IMR-90 (cell line): ENCODE measurements around the gene CDC73. TPM values are rescaled to one million over a fixed set of nuclear protein-coding genes. Genes with fewer than 3 reads are reported as not detected.

Experiments used
- ATAC-seq: fragments of 200-7000 bp; cut with Tn5 transposase; 2 replicates; pipeline ENCODE4 v1.9.1; 2020; ENCODE audit warnings: low read depth, mild to moderate bottlenecking, moderate library complexity
- BruUV-seq: library from RNA; stranded (reverse); fragments of 400-500 nt; replicated peaks from 2 replicates; lab custom pipeline; 2021; lab: Mats Ljungman, UMichigan
- CTCF ChIA-PET: fragments of 300-600 bp; formaldehyde crosslinking; extraction: SDS; loops from one replicate; lab custom pipeline; 2021; ENCODE audit warnings: antibody characterized with exemption; lab: Yijun Ruan, JAX
- POLR2A ChIA-PET: fragments of 300-600 bp; sonication (Branson Sonifier 250); formaldehyde crosslinking; loops from one replicate; lab custom pipeline; 2022; ENCODE audit warnings: antibody characterized with exemption; ENCODE audit not compliant: unreplicated experiment; lab: Charles Lee
- DNase-seq: peaks from one replicate; pipeline ENCODE4 v3.0.0; 2013
- H2AFZ ChIP-seq: replicated peaks from 2 replicates; pipeline ENCODE3; 2013; ENCODE audit warnings: low read length, mild to moderate bottlenecking; ENCODE audit not compliant: poor library complexity
- H2AK5ac ChIP-seq: 2 replicates; pipeline ENCODE4 v1.6.1; 2013; ENCODE audit warnings: low read depth, low read length, inconsistent platforms
- H2AK9ac ChIP-seq: replicated peaks from 2 replicates; pipeline ENCODE3; 2013; ENCODE audit warnings: mild to moderate bottlenecking, low read depth, low read length, moderate library complexity; ENCODE audit not compliant: poor library complexity
- H2BK120ac ChIP-seq: 2 replicates; pipeline ENCODE4 v1.6.1; 2013; ENCODE audit warnings: low read depth, low read length, inconsistent platforms
- H2BK15ac ChIP-seq: 3 replicates; pipeline ENCODE4 v1.6.1; 2013; ENCODE audit warnings: low read depth, low read length, inconsistent platforms
- H2BK20ac ChIP-seq: 2 replicates; pipeline ENCODE4 v1.6.1; 2013; ENCODE audit warnings: low read depth, mild to moderate bottlenecking, inconsistent platforms, low read length, moderate library complexity
- H2BK5ac ChIP-seq: 2 replicates; pipeline ENCODE4 v1.6.1; 2013; ENCODE audit warnings: mild to moderate bottlenecking, low read depth, low read length, inconsistent platforms; ENCODE audit not compliant: poor library complexity, severe bottlenecking
- H3K14ac ChIP-seq: replicated peaks from 2 replicates; pipeline ENCODE4 v1.6.1; 2013; ENCODE audit warnings: low read depth, low read length, inconsistent platforms
- H3K18ac ChIP-seq: 2 replicates; pipeline ENCODE4 v1.6.1; 2013; ENCODE audit warnings: low read depth, low read length, control low read depth
- H3K23ac ChIP-seq: 2 replicates; pipeline ENCODE4 v1.6.1; 2013; ENCODE audit warnings: low read depth, low read length, inconsistent platforms
- H3K27ac ChIP-seq: 2 replicates; pipeline ENCODE4 v1.5.1; 2013; ENCODE audit warnings: mild to moderate bottlenecking, control low read depth, low read length; ENCODE audit not compliant: insufficient read depth
- H3K27me3 ChIP-seq: 2 replicates; pipeline ENCODE4 v1.6.1; 2013; ENCODE audit warnings: low read length; ENCODE audit not compliant: control insufficient read depth, insufficient read depth
- H3K36me3 ChIP-seq: 2 replicates; pipeline ENCODE4 v1.6.1; 2013; ENCODE audit warnings: low read length, mixed read lengths; ENCODE audit not compliant: control insufficient read depth, insufficient read depth
- H3K4ac ChIP-seq: 2 replicates; pipeline ENCODE4 v1.6.1; 2013; ENCODE audit warnings: low read depth, low read length, inconsistent platforms
- H3K4me1 ChIP-seq: 2 replicates; pipeline ENCODE4 v1.6.1; 2013; ENCODE audit warnings: low read length, mixed read lengths; ENCODE audit not compliant: control insufficient read depth, insufficient read depth
- H3K4me2 ChIP-seq: 2 replicates; pipeline ENCODE4 v1.6.1; 2013; ENCODE audit warnings: low read depth, mild to moderate bottlenecking, control low read depth, low read length, moderate library complexity
- H3K4me3 ChIP-seq: 2 replicates; pipeline ENCODE4 v1.5.1; 2013; ENCODE audit warnings: low read depth, mild to moderate bottlenecking, control low read depth, low read length, moderate library complexity; ENCODE audit not compliant: insufficient read depth
- H3K56ac ChIP-seq: 2 replicates; pipeline ENCODE4 v1.6.1; 2013; ENCODE audit warnings: low read length, inconsistent platforms; ENCODE audit not compliant: insufficient read depth; ENCODE audit errors: extremely low read depth
- H3K79me1 ChIP-seq, 2 experiments: 2 replicates each; pipeline ENCODE4 v1.6.1; 2013; ENCODE audit warnings: low read length in 2 of 2, inconsistent platforms in 1 of 2, low read depth in 1 of 2
- H3K9ac ChIP-seq: 2 replicates; pipeline ENCODE4 v1.6.1; 2013; ENCODE audit warnings: low read depth, low read length, control low read depth
- H3K9me1 ChIP-seq: 2 replicates; pipeline ENCODE4 v1.6.1; 2013; ENCODE audit warnings: low read length, inconsistent platforms; ENCODE audit not compliant: insufficient read depth
- H3K9me3 ChIP-seq: 2 replicates; pipeline ENCODE4 v1.6.1; 2013; ENCODE audit warnings: low read length; ENCODE audit not compliant: control insufficient read depth, insufficient read depth
- H4K20me1 ChIP-seq: 2 replicates; pipeline ENCODE4 v1.6.1; 2013; ENCODE audit warnings: low read length, inconsistent platforms; ENCODE audit not compliant: insufficient read depth
- H4K5ac ChIP-seq: 2 replicates; pipeline ENCODE4 v1.6.1; 2013; ENCODE audit warnings: mild to moderate bottlenecking, low read depth, low read length, control low read depth
- H4K8ac ChIP-seq, 2 experiments: 2 replicates each; pipeline ENCODE4 v1.6.1; 2013; ENCODE audit warnings: low read depth in 2 of 2, low read length in 2 of 2, control low read depth in 1 of 2, inconsistent platforms in 1 of 2
- H4K91ac ChIP-seq: 2 replicates; pipeline ENCODE4 v1.6.1; 2013; ENCODE audit warnings: low read depth, low read length, inconsistent platforms; ENCODE audit not compliant: insufficient read depth
- USF2 ChIP-seq: fragments of 150-350 bp; IDR thresholded peaks from 2 replicates; pipeline ENCODE4 v1.6.1; 2017; ENCODE audit warnings: mild to moderate bottlenecking, antibody characterized with exemption, low read length, low read depth
- WGBS, 2 experiments: methylation state at CpG; one replicate each; pipeline versions ENCODE4 v1.1.5 to v1.1.7; 2013; ENCODE audit warnings: missing lambda C conversion rate in 2 of 2; ENCODE audit not compliant: insufficient read length in 1 of 2; ENCODE audit errors: extremely low coverage in 2 of 2; 5-methylcytosine and 5-hydroxymethylcytosine counted together
- dilution Hi-C: fragments of 300-500 bp; cut with HindIII; formaldehyde crosslinking; loops from one replicate; pipeline ENCODE4 v1.14.3; 2018; ENCODE audit warnings: low sequenced_read_pairs; ENCODE audit not compliant: unreplicated experiment
- in situ Hi-C: fragments of 300-500 bp; cut with MboI; formaldehyde crosslinking; loops from 3 replicates; pipeline ENCODE4 v1.14.3; 2019; ENCODE audit warnings: low sequenced_read_pairs, inconsistent platforms, mixed read lengths
- intact Hi-C: fragments of 100-400 bp; cut with micrococcal nuclease; formaldehyde crosslinking; loops from 2 replicates; pipeline ENCODE4 v1.10.0; 2022
- polyA plus RNA-seq, 3 experiments: library from polyadenylated mRNA; depleted of rRNA; stranded (reverse); fragments of >200 nt; gene quantifications; 2 replicates each; pipeline ENCODE4 v1.2.3, GENCODE V29; 2012; ENCODE audit warnings: low replicate concordance in 1 of 3
- total RNA-seq: library from RNA; depleted of rRNA; stranded (reverse); fragments of >200 nt; gene quantifications from 2 replicates; pipeline ENCODE4 v1.2.3, GENCODE V29; 2012

CDC73 gene
- total and polyA plus RNA-seq, 2 of the 4 experiments (the other 2 are of a cell fraction) = 22.1 to 29.6 TPM

- H3K14ac ChIP-seq = no peak overlapping the region
- H4K20me1 ChIP-seq = peaks cover 9% of the 10 kb centered on the region; the same call in 1 of the 2 replicates
- no peak overlapping the region for H3K56ac ChIP-seq
- H3K23ac ChIP-seq = no peak overlapping the region
- ATAC-seq (no peak), DNase-seq (no peak)
- no peak overlapping the region for H2AK9ac ChIP-seq
- H3K79me1 ChIP-seq = peaks cover 24 to 25% of the 10 kb centered on the region in 2 experiments; a peak in 3 of 4 replicates
- in situ Hi-C loops = no loop called here
- H2AK5ac ChIP-seq = no peak overlapping the region
- ChIA-PET CTCF (interaction anchor here (0.7 kb wide), 1 partner anchor 627 kb away, joined by 3 read pairs; no protein-coding TSS in a partner anchor), POLR2A (no interaction called here)
- H3K18ac ChIP-seq = no peak overlapping the region
- H2BK5ac ChIP-seq = no peak overlapping the region
- intact Hi-C loops = no loop called here
- H4K8ac ChIP-seq = no peak overlapping the region
- H4K5ac ChIP-seq = no peak overlapping the region
- H3K36me3 ChIP-seq = peaks cover 26% of the 10 kb centered on the region
- no peak for TF ChIP-seq USF2
- no peak overlapping the region for H2BK120ac ChIP-seq
- no peaks in the 10 kb centered on the region for H3K4me1 ChIP-seq
- no peak overlapping the region for H3K27ac ChIP-seq
- no peak overlapping the region for H2BK20ac ChIP-seq
- H4K91ac ChIP-seq = no peak overlapping the region
- H3K9me3 ChIP-seq = no peaks in the 10 kb centered on the region
- no peak overlapping the region for H3K9ac ChIP-seq
- H2BK15ac ChIP-seq = no peak overlapping the region
- BruUV-seq = no TSS peak
- no CpG with 5 or more reads among the region's 1 CpG for WGBS, 2 experiments
- H3K4ac ChIP-seq = no peak overlapping the region
- H2AFZ ChIP-seq = no peak overlapping the region
- H3K27me3 ChIP-seq = no peaks in the 10 kb centered on the region
- H3K4me3 ChIP-seq = no peak overlapping the region
- no peaks in the 10 kb centered on the region for H3K9me1 ChIP-seq
- no peak overlapping the region for H3K4me2 ChIP-seq
- dilution Hi-C loops = no loop called here
Measured at GRCh38 chr1:193144999-193145398, 23.2 kb downstream of the CDC73 start.
